Globus pallidus (tissue), 1 donor: ENCODE measurements around the gene TP53I11.
A peak's percentile ranks its signal among the peaks of the same experiment; 100 is the strongest.

Experiments
- DNase-seq: peaks from one replicate; pipeline ENCODE4 v3.0.0-alpha.2; 2015; ENCODE audit warnings: low spot score

TP53I11 gene

DNA sequence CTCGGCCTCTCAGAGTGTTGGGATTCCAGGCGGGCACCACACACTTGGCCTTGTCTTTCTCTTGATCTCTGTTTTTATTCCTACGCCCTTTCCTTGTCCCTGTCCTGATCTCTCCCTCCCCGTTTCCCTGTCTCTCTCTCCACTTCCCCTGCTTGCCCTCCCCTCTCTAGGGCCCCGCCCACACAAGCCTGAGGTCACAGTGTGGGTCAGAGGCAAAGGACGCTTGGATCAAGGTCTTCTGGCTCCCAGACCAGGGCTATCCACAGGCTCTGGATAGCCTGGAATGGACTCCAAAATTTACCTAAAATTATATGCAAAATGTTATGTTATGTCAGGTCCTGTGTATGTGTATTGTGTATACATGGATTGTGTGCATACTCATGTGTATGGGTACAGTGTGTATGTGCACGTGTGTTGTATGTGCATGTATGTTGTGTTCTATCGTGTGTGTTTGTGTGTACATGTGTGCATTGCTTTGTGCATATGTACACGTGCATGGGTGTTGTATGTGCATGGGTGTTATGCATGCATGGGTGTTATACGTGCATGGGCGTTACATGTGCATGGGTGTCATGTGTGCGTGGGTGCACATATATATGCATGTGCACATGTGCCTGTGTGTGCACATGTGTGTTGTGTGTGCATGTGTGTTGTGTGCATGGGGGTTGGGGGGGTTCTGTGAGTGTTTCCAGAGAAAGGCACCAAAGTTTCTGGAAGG, 38.3 kb downstream of the TP53I11 start:
- DNase-seq: no peak

- DNase-seq: peak; percentile 88
Observed at GRCh38 chr11:44911029-44911814, 39.5 kb downstream of the TP53I11 start.

GRCh38 chr11:44910591-44910990, 40.1 kb downstream of the TP53I11 start:
- no peak for DNase-seq

- DNase-seq: no peak
Observed at GRCh38 chr11:44909557-44909956, 41.1 kb downstream of the TP53I11 start.

DNA sequence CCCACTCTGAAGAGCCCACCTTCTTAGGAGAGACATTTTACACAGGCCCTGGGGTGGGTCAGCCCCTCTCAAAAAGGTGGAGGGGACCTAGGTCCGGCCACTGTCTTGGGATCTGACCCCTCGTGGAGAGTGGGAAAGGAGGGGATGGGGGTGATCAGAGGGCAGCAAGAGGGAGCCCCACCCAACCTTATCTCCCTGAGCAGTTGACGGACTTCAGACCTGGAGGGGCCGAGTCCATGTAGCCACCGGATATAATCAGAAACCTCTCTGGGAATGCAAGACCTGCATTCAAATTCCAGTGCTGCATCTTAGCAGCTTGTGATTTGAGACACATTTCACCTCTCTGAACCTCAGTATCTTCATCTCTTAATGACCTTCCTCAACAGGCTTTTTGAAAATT, 44.0 kb downstream of the TP53I11 start:
- DNase-seq: no peak

DNA sequence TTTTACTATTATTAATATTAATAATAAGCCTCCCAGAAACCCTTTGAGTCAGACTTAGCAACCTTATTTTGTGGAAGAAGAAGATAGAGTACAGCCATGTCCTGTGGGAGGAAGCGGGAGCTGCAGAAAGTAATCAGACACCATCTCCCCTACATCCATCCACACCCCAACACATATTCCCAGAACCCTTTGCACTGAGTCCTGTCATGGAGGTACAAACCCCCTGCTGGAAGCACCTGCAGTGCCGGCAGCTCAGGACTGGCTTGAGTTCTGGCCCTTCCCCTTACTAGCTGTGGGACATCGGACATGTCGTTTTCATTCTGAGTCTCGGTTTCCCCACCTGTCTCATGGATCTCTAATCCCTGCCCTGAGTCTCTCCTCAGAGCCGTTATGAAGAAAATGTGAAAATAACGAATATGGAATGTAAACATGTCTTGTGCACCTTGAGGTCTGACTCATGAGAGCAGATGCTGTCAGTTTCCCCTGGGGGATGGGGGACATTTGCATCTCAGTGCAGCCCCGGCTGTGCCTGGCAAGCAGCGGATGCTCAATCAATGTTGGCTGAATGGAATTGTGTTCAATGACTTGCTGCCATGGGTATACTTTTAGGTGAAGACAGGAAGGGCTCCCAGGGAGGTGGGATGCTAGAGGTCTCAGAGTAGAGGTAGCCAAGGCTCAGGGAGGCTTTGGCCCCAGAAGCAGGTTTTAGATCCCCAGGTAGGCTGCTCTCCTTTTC, 45.4 kb downstream of the TP53I11 start:
- no peak for DNase-seq

DNA sequence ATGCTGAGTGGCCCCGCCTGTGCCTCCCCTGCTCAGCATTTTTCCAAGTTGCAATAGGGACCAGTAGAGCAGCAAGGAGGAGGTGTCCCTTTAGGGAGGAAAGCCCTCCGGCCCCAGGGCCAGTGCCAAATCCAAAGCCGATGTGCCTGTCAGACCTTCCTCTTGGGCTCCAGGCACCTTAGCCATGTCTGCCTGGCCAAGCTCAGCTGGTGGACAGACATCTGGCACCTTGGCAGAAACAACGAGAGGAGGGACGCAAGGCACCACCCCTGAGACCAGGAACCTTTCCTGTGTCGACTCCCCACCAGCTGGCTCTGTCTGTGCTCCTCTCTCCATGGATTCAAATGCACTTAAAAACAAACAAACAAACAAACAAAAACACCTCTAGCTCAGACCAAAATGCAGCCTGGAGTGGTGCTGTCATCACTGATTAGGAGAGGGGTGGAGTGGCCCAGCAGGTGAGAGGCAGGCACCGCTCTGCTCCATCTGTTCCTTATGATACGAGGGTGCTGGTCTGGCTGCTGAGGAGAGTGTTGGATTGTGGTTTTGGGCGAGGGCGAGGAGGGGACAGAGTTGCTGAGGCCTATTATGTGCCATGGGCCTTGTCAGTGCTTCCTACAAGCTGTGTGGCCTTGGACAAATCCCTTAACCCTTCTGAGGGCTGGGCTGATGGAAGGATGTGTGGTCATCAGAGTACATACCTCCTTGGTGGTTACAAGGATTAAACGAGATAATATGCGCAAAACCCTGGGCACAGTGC, 46.2 kb downstream of the TP53I11 start:
- DNase-seq: no peak

DNA sequence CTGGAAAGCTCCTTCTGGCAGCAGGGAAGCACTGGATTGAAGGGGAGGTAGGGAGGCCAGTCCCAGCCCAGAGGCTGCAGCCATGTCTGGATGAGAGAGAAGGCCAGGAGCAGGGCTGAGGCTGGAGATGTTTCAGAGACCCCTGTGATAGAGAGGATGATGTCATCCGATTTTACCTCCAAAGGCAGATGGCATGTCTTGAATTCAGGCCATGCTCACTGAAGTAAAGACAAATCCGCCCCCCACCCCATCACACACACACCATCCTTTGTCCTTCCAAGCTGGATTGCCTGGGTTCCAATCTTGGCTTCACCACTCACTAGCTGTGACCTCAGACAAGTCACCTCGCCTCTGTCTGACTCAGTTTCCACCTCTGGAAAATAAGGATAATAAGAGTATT, 47.2 kb downstream of the TP53I11 start:
- DNase-seq: no peak

- no peak for DNase-seq
Observed at GRCh38 chr11:44903035-44903434, 47.6 kb downstream of the TP53I11 start.

GRCh38 chr11:44901786-44902185, 48.9 kb downstream of the TP53I11 start:
- DNase-seq: no peak

DNA sequence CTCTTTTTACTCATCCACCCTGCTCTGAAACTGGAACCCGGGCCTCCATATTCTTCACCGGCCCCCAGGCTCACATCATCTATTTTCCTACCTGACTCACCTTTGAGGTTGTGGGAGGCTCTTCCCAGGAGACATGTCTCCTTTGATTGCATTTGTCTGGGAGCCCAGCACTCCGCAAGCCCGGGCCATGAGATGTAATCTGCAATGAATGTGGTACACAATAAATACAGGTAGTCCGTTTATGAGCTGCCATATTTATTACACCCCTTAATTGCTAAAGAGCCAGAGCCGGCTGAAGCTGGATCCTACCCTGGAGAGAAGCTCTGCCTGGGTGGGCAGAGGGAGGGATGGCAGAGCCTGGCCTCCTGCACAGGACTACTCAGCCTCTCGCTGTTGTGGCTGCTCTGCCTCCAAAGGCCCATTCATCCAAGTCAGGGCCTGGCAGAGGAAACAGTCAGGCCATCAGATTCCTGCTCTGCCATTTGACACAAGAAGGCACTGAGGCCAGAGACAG, 49.5 kb downstream of the TP53I11 start:
- DNase-seq: no peak

- DNase-seq: no peak
Observed at GRCh38 chr11:44899959-44900358, 50.7 kb downstream of the TP53I11 start.

DNA sequence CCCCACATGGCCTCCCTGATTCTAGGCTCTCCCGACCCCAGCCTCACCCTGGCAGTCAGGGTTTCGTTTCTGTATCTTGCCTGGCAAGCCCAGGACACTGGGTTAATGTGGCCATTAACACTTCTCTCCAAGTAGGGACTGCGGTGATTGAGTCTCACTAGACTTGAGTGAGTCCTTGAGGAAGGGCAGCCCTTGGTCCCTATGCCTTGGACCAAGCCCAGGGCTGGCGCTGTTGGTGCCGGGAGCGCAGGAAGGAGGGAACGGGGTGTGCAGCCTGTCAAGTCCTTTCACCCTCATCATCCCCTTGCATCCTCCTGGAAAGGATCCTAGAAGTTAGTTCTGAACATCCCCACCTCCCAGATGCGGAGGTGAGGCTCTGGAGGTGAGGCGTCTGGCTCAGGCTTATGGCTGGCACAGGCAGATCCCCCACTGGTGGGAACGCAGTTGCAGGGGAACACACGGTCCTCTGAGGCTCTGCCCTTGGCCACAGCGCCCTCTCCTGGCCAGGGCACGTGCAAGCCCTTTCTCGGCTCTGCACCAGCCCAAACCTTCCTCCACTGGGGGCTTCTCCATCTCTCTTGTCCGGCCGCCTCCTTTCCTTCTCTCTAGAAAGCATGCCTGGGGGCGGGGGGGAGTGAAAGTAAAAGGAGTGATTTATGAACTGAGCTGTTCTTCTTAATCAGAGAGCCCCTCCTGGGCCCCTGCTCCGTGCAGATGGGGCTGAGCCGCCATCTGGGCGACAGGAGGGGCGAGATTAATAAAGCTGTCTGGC, 56.7 kb downstream of the TP53I11 start:
- peak; percentile 77 for DNase-seq

- DNase-seq: peak; percentile 51
Observed at GRCh38 chr11:44893308-44893822, 57.3 kb downstream of the TP53I11 start.

GRCh38 chr11:44892843-44893242, 57.8 kb downstream of the TP53I11 start:
- no peak for DNase-seq

GRCh38 chr11:44889266-44889665, 61.4 kb downstream of the TP53I11 start:
- no peak for DNase-seq

DNA sequence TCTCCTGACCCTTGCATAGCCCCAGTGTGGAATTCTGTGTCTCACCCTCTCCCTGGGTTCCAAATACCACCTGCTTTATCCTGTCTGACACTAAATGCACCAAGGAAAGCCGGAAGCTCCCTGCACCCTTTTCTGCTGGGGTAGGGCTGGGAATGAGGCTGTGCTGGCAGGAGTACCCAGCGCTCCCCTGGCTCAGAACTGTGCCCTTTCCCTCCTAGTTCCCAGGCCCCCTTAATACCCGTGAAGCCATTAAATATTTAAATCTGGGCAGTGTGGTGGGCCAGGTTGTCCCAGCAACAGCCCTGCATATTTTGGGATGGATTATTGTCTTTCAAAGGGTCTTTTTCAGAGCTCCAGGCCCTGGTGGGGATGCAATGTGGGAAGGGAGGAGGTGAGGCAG, 63.0 kb downstream of the TP53I11 start:
- no peak for DNase-seq

DNA sequence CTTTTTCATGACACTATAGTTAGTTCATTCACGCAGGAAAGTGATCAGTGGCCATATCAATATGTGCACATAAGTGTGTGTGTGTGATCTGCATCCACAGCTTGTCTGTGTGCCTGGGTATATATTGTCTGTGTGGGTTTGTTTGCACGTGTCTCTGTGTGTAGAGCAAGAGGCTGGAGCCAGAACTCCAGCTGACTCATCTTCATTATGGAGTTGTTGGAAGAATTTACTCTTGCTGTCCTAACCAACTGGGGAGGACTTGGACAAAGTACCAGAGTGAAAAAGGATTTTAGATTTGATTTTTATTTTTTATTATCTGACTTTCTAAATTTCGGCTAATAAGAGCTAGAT, 63.9 kb downstream of the TP53I11 start:
- DNase-seq: no peak

DNA sequence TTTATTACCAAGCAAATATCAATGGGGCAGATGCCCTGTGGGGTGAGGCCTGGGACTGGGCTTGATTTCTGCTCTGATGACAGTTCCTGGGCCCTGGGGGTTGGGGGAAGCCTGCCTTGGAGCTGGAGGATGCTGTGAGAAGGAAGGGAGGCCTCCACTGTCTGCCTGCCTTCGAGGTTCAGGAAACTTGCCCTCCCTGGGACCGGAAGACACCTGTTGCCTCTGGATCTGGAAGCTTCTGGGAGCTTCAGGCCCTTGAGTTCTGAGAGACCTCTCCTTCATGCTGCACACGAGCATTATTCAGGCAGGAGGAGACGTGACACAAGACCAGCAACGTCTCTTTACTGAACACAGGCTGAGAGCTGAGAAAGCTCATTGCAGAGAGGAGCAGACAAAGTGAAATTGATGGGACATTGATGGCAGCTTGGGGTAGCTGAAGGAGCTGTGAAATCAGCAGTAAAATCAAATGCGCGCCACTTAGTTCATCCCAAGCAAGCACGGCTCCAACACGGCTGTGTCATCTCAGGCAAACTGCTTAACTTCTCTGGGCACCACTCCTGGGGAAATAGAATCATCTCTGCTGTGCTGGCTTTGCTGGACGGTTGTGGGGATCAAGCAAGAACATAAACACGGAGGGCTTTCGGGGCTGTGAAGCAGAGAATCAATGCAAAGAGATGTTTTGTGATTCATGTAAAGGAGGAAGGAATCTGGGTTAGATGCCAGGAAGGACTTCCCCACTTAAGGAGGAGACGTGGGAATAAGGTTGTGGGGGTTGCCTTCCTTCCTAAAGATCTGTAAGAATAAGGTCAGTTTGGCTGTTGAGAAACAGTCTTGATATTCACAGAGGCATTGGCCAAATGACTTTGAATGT, 64.5 kb downstream of the TP53I11 start:
- DNase-seq: no peak
